CD4-positive, CD25-positive, alpha-beta regulatory T cell (primary cell): Measurements from ENCODE around the gene NCCRP1. TPM values are rescaled to one million over a fixed set of nuclear protein-coding genes. Genes with fewer than 3 reads are reported as not detected.
"Not testable (repeated sequence)": the region's sequence is repeated elsewhere in the genome, so short reads cannot be mapped to it uniquely, and the experiment has no call there.

Experiments used
- ATAC-seq, 2 donors: fragments of 150-1000 bp; cut with Tn5 transposase; one replicate each; pipeline ENCODE4 v1.10.0; 2021; ENCODE audit warnings: low read depth in 2 of 2, moderate number of reproducible peaks in 2 of 2, moderate library complexity in 1 of 2
- DNase-seq, 3 donors: peaks; one replicate each; pipeline versions ENCODE4 v3.0.0 to v3.0.0-alpha.2; 2012 to 2022; ENCODE audit warnings: mixed read lengths in 1 of 3
- H3K27ac ChIP-seq: one replicate; pipeline ENCODE4 v1.7.0; 2013; ENCODE audit warnings: mild to moderate bottlenecking, low read length; ENCODE audit not compliant: insufficient read depth, poor library complexity, severe bottlenecking
- H3K27me3 ChIP-seq: one replicate; pipeline ENCODE4 v1.7.0; 2013; ENCODE audit warnings: low read length; ENCODE audit not compliant: control insufficient read depth, insufficient read depth
- H3K36me3 ChIP-seq: one replicate; pipeline ENCODE4 v1.7.0; 2013; ENCODE audit warnings: mild to moderate bottlenecking, low read length, moderate library complexity; ENCODE audit not compliant: control insufficient read depth, insufficient read depth
- H3K4me1 ChIP-seq: 2 replicates; pipeline ENCODE4 v1.7.0; 2013; ENCODE audit warnings: mild to moderate bottlenecking, low read length; ENCODE audit not compliant: insufficient read depth, control insufficient read depth, poor library complexity, severe bottlenecking
- H3K4me3 ChIP-seq: one replicate; pipeline ENCODE4 v1.7.0; 2013; ENCODE audit warnings: low read depth, mild to moderate bottlenecking, low read length, moderate library complexity
- H3K9me3 ChIP-seq, 2 experiments: 1 replicate in 1 of 2; 2 replicates in 1 of 2; pipeline ENCODE4 v1.7.0; 2013; ENCODE audit warnings: low read length in 2 of 2, mild to moderate bottlenecking in 1 of 2, moderate library complexity in 1 of 2; ENCODE audit not compliant: control insufficient read depth in 2 of 2
- H3K27ac Mint-ChIP-seq, 3 donors: one replicate each; pipeline ENCODE4 v1.8.0; 2020 to 2022; ENCODE audit warnings: mild to moderate bottlenecking in 3 of 3, mixed read lengths in 3 of 3, moderate library complexity in 2 of 3
- H3K27me3 Mint-ChIP-seq: one replicate; pipeline ENCODE4 v1.8.0; 2022; ENCODE audit warnings: mild to moderate bottlenecking, mixed read lengths
- H3K36me3 Mint-ChIP-seq: one replicate; pipeline ENCODE4 v1.8.0; 2020; ENCODE audit warnings: mixed read lengths
- H3K4me1 Mint-ChIP-seq, 4 donors: one replicate each; pipeline ENCODE4 v1.8.0; 2020 to 2022; ENCODE audit warnings: mixed read lengths in 4 of 4, mild to moderate bottlenecking in 1 of 4
- H3K4me3 Mint-ChIP-seq, 4 donors: one replicate each; pipeline ENCODE4 v1.8.0; 2020 to 2022; ENCODE audit warnings: mild to moderate bottlenecking in 4 of 4, mixed read lengths in 4 of 4, moderate library complexity in 3 of 4
- H3K9me3 Mint-ChIP-seq, 7 donors: one replicate each; pipeline ENCODE4 v1.8.0; 2020 to 2022; ENCODE audit warnings: mixed read lengths in 7 of 7, mild to moderate bottlenecking in 3 of 7, moderate library complexity in 2 of 7
- polyA plus RNA-seq, 4 donors: library from polyadenylated mRNA; unstranded; fragments of 300-500 nt; fragmentation: Illumina TruSeq; gene quantifications; one replicate each; pipeline ENCODE4 v1.2.3, GENCODE V29; 2021
- total RNA-seq: library from RNA; stranded (reverse); gene quantifications from one replicate; pipeline ENCODE4 v1.2.3, GENCODE V29; 2022

NCCRP1 gene
- total and polyA plus RNA-seq, 5 donors from 2014 or later, result not detected

DNA sequence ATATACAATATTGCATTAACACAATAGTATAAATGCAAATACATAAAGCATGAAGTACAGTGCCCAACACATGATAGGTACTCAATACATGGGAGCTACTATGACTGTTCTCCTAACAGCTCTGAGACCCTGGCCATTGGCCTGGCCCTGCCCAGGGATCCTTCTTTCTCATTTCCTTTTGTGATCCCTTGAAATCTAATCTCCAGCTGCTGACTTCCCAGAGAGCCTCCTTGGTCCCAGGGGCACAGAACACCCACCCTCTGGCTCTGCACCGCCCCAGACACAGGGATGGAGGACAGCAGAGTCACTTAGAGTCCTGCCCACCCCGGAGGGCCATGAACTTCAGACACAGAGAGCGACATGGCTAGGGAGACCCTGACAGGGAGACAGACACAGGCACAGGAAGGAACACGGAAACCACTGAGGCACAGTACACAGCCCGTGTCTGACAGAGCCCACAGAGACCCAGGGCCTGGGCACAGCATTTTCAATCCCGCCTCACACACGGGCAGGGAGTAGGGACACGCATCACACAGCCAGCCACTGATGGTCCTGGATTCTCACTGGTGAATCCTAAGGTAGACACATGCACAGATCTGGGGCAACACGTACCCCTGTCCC is 11.5 kb downstream of the NCCRP1 start:
- no peaks in the 10 kb centered on the region for H3K36me3 ChIP-seq
- Mint-ChIP-seq H3K27ac (peak overlapping the region in 2 of 3 donors; percentile 5 to 46), H3K27me3 (peaks cover 19% of the 10 kb centered on the region), H3K9me3 (no peaks in the 10 kb centered on the region), H3K4me3 (no peak overlapping the region), H3K4me1 (no peaks in the 10 kb centered on the region), H3K36me3 (no peaks in the 10 kb centered on the region)
- H3K27me3 ChIP-seq, result peaks cover 1% of the 10 kb centered on the region
- no peaks in the 10 kb centered on the region for H3K4me1 ChIP-seq
- no peak for DNase-seq
- H3K9me3 ChIP-seq, result no peaks in the 10 kb centered on the region
- no peak overlapping the region for H3K27ac ChIP-seq
- H3K4me3 ChIP-seq, result no peak overlapping the region
- ATAC-seq, result no peak

DNA sequence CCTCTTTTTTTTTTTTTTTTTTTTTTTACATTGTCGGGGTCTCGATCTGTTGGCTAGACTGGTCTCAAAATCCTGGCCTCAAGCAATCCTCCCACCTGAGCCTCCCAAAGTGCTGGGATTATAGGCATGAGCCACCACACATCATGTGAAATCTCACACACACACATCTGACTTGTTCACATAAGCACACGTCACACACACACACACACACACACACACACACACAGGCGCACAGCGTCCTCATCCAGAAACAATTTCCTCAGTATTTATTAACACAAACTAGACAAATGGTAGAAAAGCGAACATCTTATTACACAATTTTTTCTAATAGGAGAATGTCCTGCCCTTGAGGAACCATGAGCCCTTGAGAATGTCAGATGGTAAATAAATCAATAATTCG is 12.4 kb downstream of the NCCRP1 start:
- H3K4me1 Mint-ChIP-seq, result no peaks in the 10 kb centered on the region

DNA sequence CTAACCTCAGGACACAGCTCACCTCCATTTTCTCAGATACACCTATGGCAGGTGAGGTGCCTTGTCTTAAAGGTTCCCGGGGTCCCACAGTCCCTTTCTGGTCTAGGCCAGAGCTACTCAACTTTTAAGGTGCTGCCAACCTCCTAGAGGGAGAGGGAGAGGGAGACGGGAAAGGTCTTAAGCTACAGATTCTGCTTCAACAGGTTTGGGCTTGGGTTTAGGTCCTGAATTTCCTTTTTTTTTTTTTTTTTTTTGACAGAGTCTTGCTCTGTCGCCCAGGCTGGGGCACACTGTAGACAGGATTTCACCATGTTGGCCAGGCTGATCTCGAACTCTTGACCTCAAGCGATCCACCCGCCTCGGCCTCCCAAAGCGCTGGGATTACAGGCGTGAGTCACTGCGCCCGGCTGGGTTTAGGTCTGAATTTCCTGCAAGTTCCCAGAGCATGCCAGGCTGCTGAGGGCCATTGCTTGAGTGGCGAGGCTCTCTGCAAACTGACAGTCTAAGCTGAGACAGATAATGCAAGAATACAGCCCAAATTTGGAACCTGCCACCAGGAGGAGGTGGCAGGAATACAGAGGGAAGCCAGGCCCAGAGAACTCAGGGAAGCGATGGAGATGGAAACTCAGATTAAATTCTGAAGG is 15.1 kb downstream of the NCCRP1 start:
- Mint-ChIP-seq H3K4me1 (no peaks in the 10 kb centered on the region), H3K4me3 (no peak overlapping the region), H3K36me3 (peaks cover under 1% of the 10 kb centered on the region), H3K27ac (no peak overlapping the region), H3K9me3 (no peaks in the 10 kb centered on the region), H3K27me3 (peaks cover 11% of the 10 kb centered on the region)
- DNase-seq, result no peak
- Histone ChIP-seq H3K4me3 (no peak overlapping the region), H3K27ac (no peak overlapping the region), H3K36me3 (no peaks in the 10 kb centered on the region), H3K4me1 (no peaks in the 10 kb centered on the region), H3K9me3 (no peaks in the 10 kb centered on the region), H3K27me3 (no peaks in the 10 kb centered on the region)
- no peak for ATAC-seq

More for the DNA sequence above, 12.4 kb downstream of the NCCRP1 start:
- no peak overlapping the region for H3K27ac Mint-ChIP-seq
- no peaks in the 10 kb centered on the region for H3K36me3 Mint-ChIP-seq
- no peaks in the 10 kb centered on the region for H3K36me3 ChIP-seq
- no peak overlapping the region for H3K27ac ChIP-seq
- H3K4me1 ChIP-seq, result no peaks in the 10 kb centered on the region
- no peaks in the 10 kb centered on the region for H3K27me3 ChIP-seq
- peaks cover 19% of the 10 kb centered on the region for H3K27me3 Mint-ChIP-seq
- no peaks in the 10 kb centered on the region for H3K9me3 Mint-ChIP-seq
- H3K4me3 Mint-ChIP-seq, result no peak overlapping the region
- no peak for DNase-seq
- ATAC-seq, result no peak
- no peak overlapping the region for H3K4me3 ChIP-seq
- H3K9me3 ChIP-seq, result no peaks in the 10 kb centered on the region

DNA sequence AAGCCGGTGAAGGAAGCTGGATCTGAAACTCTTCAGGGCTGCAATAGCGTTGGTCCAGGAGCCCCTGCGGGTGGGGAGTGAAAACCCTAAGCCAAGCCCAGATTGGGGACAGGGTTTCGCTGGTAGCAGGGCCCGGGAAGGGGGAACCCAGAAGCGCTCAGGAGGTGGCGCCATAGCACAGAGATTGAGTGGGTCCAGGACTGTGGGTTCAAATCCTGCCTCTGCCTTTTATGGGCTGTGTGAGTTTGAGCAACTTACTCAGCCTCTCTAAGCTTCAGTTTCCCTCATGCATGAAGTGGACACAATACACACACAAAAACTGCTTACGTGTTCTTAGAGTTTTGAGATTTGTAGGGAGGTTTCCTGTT is 15.6 kb downstream of the NCCRP1 start:
- H3K9me3 Mint-ChIP-seq, result peaks cover 0 to 1% (median 0%) of the 10 kb centered on the region in 7 donors
- H3K4me1 Mint-ChIP-seq, result no peaks in the 10 kb centered on the region
- peaks cover 5% of the 10 kb centered on the region for H3K36me3 Mint-ChIP-seq
- Histone ChIP-seq H3K36me3 (no peaks in the 10 kb centered on the region), H3K4me1 (no peaks in the 10 kb centered on the region), H3K27me3 (no peaks in the 10 kb centered on the region), H3K27ac (no peak overlapping the region), H3K4me3 (no peak overlapping the region), H3K9me3 (no peaks in the 10 kb centered on the region)
- H3K27ac Mint-ChIP-seq, result no peak overlapping the region
- DNase-seq (peak; percentile 9 to 63 (median 46)), ATAC-seq (peak; percentile 73 to 81)
- H3K27me3 Mint-ChIP-seq, result peaks cover 16% of the 10 kb centered on the region
- H3K4me3 Mint-ChIP-seq, result no peak overlapping the region

DNA sequence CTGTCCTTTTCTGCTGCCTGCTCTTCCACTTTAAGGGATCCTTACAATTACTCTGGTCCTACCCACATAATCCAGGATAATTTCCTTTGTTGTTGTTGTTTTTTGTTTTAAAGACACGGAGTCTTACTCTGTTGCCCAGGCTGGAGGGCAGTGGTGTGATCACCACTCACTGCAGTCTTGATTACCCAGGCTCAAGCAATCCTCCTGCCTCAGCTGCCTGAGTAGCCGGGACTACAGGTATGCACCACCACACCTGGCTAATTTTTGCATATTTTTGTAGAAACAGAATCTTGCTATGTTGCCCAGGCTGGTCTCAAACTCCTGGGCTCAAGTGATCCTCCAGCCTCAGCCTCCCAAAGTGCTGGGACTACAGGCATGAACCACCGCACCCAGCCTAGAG is 18.6 kb downstream of the NCCRP1 start:
- peaks cover 12% of the 10 kb centered on the region for H3K27me3 Mint-ChIP-seq
- not testable (repeated sequence) for DNase-seq, H3K9me3 Mint-ChIP-seq, H3K9me3 ChIP-seq, H3K27me3 ChIP-seq, H3K4me1 ChIP-seq, H3K4me3 ChIP-seq, H3K4me1 Mint-ChIP-seq, H3K27ac Mint-ChIP-seq, ATAC-seq, H3K36me3 ChIP-seq, H3K27ac ChIP-seq, H3K36me3 Mint-ChIP-seq, H3K4me3 Mint-ChIP-seq

DNA sequence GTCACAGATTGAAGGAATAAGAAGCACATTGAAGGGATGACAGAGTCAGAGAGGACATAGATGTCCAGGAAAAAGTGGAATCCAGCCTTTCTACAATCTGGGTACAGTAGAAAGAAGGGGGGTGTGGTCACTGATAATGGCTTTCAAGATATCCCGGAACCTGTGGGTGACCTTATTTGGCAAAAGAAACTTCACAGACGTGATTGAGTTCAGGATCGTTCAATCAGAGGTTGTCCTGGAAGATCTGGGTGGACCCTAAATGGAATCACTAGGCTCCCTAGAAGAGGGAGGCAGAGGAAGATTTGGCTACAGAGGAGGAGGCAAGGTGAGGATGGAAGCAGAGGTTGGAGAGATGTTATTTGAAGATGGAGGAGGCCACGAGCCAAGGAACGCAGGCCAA is 20.3 kb downstream of the NCCRP1 start:
- Histone ChIP-seq H3K4me1 (no peaks in the 10 kb centered on the region), H3K4me3 (no peak overlapping the region), H3K27me3 (peaks cover 2% of the 10 kb centered on the region), H3K9me3 (no peaks in the 10 kb centered on the region), H3K27ac (no peak overlapping the region), H3K36me3 (no peaks in the 10 kb centered on the region)
- DNase-seq (no peak), ATAC-seq (no peak)
- Mint-ChIP-seq H3K4me3 (no peak overlapping the region), H3K4me1 (no peaks in the 10 kb centered on the region), H3K27ac (no peak overlapping the region), H3K9me3 (peaks cover 0 to 1% (median 0%) of the 10 kb centered on the region in 7 donors), H3K27me3 (peaks cover 16% of the 10 kb centered on the region), H3K36me3 (peaks cover 5% of the 10 kb centered on the region)

DNA sequence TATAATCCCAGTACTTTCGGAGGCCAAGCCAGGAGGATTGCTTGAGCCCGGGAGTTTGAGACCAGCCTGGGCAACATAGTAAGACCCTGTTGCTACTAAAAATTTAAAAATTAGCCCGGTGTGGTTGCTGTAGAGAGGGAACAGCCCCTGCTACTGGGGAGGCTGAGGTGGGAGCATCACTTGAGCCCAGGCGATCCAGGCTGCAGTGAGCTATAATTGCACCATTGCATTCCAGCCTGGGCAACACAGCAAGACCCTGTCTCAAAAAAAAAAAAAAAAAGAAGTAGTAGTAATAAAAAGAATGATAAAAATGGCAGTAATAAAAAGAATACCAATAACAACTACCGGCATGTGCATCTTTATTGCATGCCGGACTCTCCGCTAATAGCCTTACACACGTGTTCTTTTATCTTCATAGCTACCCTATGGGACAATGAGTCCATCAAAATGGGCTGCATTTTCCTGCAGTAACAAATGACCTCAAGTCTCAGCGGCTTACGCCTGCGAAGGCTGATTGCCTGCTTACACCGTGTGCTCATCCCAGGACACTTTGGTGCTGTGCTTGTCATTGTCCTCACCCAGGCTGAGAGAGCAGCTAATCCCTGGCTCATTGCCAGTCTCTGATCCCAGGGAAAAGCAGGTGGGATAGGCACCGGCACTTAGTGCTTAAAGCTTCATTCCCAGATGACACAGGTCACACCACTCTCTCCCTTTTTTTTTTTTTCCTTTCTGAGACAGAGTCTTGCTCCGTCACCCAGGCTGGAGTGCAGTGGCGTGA is 21.7 kb downstream of the NCCRP1 start:
- Mint-ChIP-seq H3K4me3 (no peak overlapping the region), H3K9me3 (peaks cover 0 to 1% (median 0%) of the 10 kb centered on the region in 7 donors), H3K27me3 (peaks cover 19% of the 10 kb centered on the region), H3K36me3 (peaks cover 5% of the 10 kb centered on the region), H3K4me1 (no peaks in the 10 kb centered on the region), H3K27ac (no peak overlapping the region)
- no peaks in the 10 kb centered on the region for H3K4me1 ChIP-seq
- peaks cover 2% of the 10 kb centered on the region for H3K27me3 ChIP-seq
- DNase-seq (no peak), ATAC-seq (no peak)
- no peak overlapping the region for H3K4me3 ChIP-seq
- H3K36me3 ChIP-seq, result no peaks in the 10 kb centered on the region
- H3K9me3 ChIP-seq, result no peaks in the 10 kb centered on the region
- H3K27ac ChIP-seq, result no peak overlapping the region
